Upper lobe of right lung (tissue), 1 donor: ENCODE results near the gene SLC45A1. TPM values are rescaled to one million over a fixed set of nuclear protein-coding genes. Genes with fewer than 3 reads are reported as not detected.

Experiments
- ATAC-seq: fragments of 200-7000 bp; cut with Tn5 transposase; one replicate; pipeline ENCODE4 v1.9.1; 2020; ENCODE audit warnings: mild to moderate bottlenecking, moderate library complexity
- DNase-seq: peaks from one replicate; pipeline ENCODE4 v3.0.0-alpha.2; 2020
- H3K27ac ChIP-seq: fragments of 200-600 bp; one replicate; pipeline ENCODE4 v1.8.0; 2022
- H3K27me3 ChIP-seq: fragments of 200-600 bp; one replicate; pipeline ENCODE4 v1.8.0; 2022; ENCODE audit warnings: mild to moderate bottlenecking
- H3K36me3 ChIP-seq: fragments of 200-600 bp; one replicate; pipeline ENCODE4 v1.8.0; 2022
- H3K4me1 ChIP-seq: fragments of 200-600 bp; one replicate; pipeline ENCODE4 v1.8.0; 2022
- H3K4me3 ChIP-seq: fragments of 200-600 bp; one replicate; pipeline ENCODE4 v1.8.0; 2022; ENCODE audit warnings: mild to moderate bottlenecking
- H3K9me3 ChIP-seq: fragments of 200-600 bp; one replicate; pipeline ENCODE4 v1.8.0; 2022
- CTCF ChIP-seq: fragments of 200-600 bp; IDR thresholded peaks from one replicate; pipeline ENCODE4 v1.8.0; 2022; ENCODE audit warnings: antibody characterized with exemption
- intact Hi-C: fragments of 100-400 bp; cut with DNase I; formaldehyde crosslinking; loops from one replicate; pipeline ENCODE4 v1.11.0; 2022
- total RNA-seq: library from RNA; stranded (reverse); fragmentation: NEBNext Ultra II Directional; extraction: Animal tissue kit (Norgen Biotek cat#: 25700); gene quantifications from one replicate; pipeline ENCODE4 v1.2.1, GENCODE V29; 2021
- donor health status: DM: no; HTN: yes; CAD: no; lungs with severe emphysema.

The SLC45A1 gene
- total RNA-seq, 1 donor from 2014 or later, result 1.9 TPM

- Histone ChIP-seq H3K36me3 (peaks cover 91% of the 10 kb centered on the region), H3K4me1 (peaks cover 9% of the 10 kb centered on the region), H3K27me3 (no peaks in the 10 kb centered on the region), H3K9me3 (no peaks in the 10 kb centered on the region), H3K4me3 (no peak overlapping the region), H3K27ac (no peak overlapping the region)
- ATAC-seq, result no peak
- intact Hi-C loops, result loop anchor here (10.0 kb wide), 1 partner anchor 47 kb away; no protein-coding TSS in a partner anchor
- DNase-seq, result no peak
- TF ChIP-seq CTCF, result no peak
These were observed 39.6 kb downstream of the SLC45A1 start for GRCh38 chr1:8357329-8358101.

- no peak for ATAC-seq
- Histone ChIP-seq H3K27me3 (no peaks in the 10 kb centered on the region), H3K36me3 (peaks cover 96% of the 10 kb centered on the region), H3K4me3 (no peak overlapping the region), H3K4me1 (peaks cover under 1% of the 10 kb centered on the region), H3K27ac (no peak overlapping the region), H3K9me3 (no peaks in the 10 kb centered on the region)
- DNase-seq, result no peak
- intact Hi-C loops, result loop anchor here (10.0 kb wide), 1 partner anchor 46 kb away; no protein-coding TSS in a partner anchor
- no peak for TF ChIP-seq CTCF
These were observed 40.5 kb downstream of the SLC45A1 start for GRCh38 chr1:8358241-8358896.

GRCh38 chr1:8358897-8359616 is 41.1 kb downstream of the SLC45A1 start:
- ATAC-seq (no peak), DNase-seq (no peak)
- Histone ChIP-seq H3K36me3 (peaks cover 96% of the 10 kb centered on the region), H3K27me3 (no peaks in the 10 kb centered on the region), H3K9me3 (no peaks in the 10 kb centered on the region), H3K4me3 (no peak overlapping the region), H3K27ac (no peak overlapping the region), H3K4me1 (peaks cover 6% of the 10 kb centered on the region)
- no peak for TF ChIP-seq CTCF
- intact Hi-C loops, result loop anchor here (10.0 kb wide), 1 partner anchor 46 kb away; no protein-coding TSS in a partner anchor

GRCh38 chr1:8359617-8360481 is 41.9 kb downstream of the SLC45A1 start:
- Histone ChIP-seq H3K9me3 (no peaks in the 10 kb centered on the region), H3K4me1 (peaks cover 14% of the 10 kb centered on the region), H3K4me3 (no peak overlapping the region), H3K36me3 (peaks cover 96% of the 10 kb centered on the region), H3K27me3 (no peaks in the 10 kb centered on the region), H3K27ac (no peak overlapping the region)
- no peak for TF ChIP-seq CTCF
- ATAC-seq, result no peak
- DNase-seq, result peak; percentile 51
- intact Hi-C loops, result loop anchor here (10.0 kb wide), 1 partner anchor 45 kb away; no protein-coding TSS in a partner anchor
